ENCODE data around the gene CYP11A1.

The CYP11A1 gene

GRCh38 chr15:74340150-74340549, 27.3 kb downstream of the CYP11A1 start:
- DNase-seq: no peak

DNA sequence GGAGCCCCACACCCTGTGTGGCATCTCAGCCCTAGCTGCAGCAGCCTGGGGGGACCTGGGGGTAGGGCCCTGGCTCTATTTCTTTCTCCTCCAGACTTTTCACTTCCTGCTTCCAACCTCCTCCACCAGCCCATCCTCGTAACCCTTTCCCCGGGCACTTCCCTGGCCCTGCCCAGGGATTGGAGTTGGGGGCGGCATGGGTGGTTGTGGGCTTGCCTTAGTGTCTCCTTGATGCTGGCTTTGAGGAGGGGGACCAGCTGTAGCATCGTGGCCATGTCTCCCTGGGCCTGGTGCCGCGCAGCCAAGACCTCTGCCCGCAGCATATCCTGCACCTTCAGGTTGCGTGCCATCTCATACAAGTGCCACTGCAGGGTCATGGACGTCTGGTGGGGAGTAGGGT, 28.1 kb downstream of the CYP11A1 start:
- DNase-seq: no peak

GRCh38 chr15:74338676-74339075, 28.8 kb downstream of the CYP11A1 start:
- DNase-seq: no peak

DNA sequence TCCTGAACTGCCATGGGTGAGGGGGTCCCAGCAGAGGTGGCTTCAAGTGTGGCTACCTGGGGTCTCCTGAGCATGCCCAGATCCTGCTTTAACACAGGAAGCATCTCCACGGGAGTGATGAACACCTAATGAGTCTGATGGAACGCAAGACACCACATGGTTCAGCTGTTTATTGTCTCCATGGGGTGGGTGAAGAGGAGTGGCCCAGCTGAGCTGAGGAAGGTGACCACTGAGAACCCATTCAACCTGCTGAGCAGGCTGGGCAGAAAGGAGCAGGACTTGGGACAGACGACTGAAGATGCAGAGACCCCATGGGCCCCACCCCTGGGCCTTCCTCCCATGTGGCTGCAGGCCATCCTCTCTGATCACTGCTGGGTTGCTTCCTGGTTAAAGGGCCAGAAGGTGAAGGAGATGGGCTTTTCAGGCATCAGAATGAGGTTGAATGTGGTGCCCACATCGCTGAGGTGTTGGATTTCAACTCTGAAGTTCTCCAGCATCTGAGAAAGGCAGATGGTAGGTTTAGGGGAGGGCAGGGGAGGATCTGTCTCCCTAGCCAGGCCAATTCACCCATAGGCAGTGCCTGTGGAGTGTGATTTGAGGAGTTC, 29.7 kb downstream of the CYP11A1 start:
- DNase-seq: no peak

GRCh38 chr15:74337146-74337545, 30.3 kb downstream of the CYP11A1 start:
- no peak for DNase-seq

GRCh38 chr15:74336061-74337005, 31.1 kb downstream of the CYP11A1 start:
- DNase-seq: no peak

GRCh38 chr15:74335396-74335795, 32.0 kb downstream of the CYP11A1 start:
- DNase-seq: no peak

- no peak for DNase-seq
Observed at GRCh38 chr15:74334127-74334526, 33.3 kb downstream of the CYP11A1 start.

- DNase-seq: no peak
Observed at GRCh38 chr15:74333662-74334061, 33.8 kb downstream of the CYP11A1 start.

DNA sequence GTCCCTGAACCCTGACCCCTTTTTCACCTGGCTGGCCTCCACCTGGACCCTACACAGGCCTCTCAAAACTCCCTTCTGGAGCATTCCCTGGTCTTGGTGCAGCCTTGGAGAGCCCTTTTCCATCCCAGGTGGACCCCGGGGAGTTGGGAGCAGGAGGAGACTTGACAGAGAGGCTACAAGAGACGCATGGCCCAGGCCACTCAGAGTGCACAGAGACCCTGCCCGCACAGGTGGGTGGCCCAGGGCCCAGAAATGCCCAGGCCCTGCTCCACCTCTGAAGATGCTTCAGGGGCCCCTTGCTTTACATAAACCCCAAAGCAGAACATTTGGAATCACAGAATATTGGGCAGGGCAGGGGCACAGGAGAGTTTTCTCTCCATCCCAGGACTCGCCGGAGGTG, 34.4 kb downstream of the CYP11A1 start:
- DNase-seq: no peak

DNA sequence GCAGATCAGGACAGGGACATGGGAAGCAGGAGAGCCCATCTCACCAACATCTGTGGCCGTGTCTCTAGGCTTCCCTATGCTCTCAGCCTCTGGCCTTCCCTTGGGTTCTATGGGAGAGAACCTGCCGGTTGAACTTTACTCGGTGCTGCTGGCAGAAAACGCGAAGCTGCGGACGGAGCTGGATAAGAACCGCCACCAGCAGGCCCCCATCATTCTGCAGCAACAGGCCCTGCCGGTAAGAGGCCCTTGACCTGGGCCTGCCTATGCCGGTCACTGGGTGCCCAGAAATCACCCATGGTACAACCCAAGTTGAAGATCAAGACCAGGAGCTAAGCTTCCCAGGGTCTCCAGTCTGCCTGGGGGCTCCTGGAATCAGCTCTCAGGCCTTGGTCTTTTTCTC, 34.8 kb downstream of the CYP11A1 start:
- DNase-seq: no peak

- DNase-seq: no peak
Observed at GRCh38 chr15:74332011-74332410, 35.4 kb downstream of the CYP11A1 start.

GRCh38 chr15:74330861-74331408, 36.5 kb downstream of the CYP11A1 start:
- no peak for DNase-seq

- DNase-seq: no peak
Observed at GRCh38 chr15:74328331-74329056, 39.0 kb downstream of the CYP11A1 start.

DNA sequence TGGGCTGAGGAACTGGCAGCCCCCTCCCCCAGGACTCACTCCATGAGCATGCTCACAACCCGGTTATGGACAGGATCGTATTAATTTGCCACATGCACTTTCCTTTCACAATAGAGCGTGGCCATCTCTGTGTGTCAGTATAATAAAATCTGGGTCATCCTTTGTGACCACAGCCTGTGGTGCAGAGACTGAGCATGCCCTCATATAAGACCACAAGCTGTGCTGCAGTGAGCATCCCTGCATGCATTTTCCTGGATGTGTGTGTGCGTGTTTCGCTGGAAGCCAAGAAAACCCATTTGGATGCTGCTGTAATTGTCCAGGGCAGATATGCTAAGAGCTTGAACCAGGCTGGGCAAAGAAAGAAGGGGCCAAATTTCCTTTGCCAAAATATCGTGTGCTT, 39.7 kb downstream of the CYP11A1 start:
- DNase-seq: no peak

- no peak for DNase-seq
Observed at GRCh38 chr15:74326746-74327145, 40.7 kb downstream of the CYP11A1 start.

DNA sequence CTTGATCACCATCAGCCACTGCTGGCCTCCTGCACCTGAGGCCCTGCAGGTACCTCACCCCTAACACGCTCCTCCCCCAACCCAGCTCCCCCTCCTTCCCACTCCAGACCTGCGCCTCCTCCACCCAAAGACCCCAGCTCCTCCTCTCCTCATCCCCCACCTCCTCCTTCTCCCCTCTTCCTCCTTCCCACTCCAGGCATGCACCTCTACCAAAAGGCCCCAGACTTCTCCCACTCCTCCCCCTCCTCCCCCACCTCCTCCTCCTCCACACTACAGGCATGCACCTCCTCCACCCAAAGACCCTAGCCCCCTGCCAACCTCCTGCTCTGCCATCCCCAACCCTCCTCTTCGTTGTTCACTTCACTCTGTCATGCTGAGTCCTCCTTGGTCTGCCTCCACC, 42.7 kb downstream of the CYP11A1 start:
- DNase-seq: no peak

GRCh38 chr15:74322558-74323180, 44.8 kb downstream of the CYP11A1 start:
- DNase-seq: no peak

- no peak for DNase-seq
Observed at GRCh38 chr15:74320352-74321247, 46.8 kb downstream of the CYP11A1 start.

DNA sequence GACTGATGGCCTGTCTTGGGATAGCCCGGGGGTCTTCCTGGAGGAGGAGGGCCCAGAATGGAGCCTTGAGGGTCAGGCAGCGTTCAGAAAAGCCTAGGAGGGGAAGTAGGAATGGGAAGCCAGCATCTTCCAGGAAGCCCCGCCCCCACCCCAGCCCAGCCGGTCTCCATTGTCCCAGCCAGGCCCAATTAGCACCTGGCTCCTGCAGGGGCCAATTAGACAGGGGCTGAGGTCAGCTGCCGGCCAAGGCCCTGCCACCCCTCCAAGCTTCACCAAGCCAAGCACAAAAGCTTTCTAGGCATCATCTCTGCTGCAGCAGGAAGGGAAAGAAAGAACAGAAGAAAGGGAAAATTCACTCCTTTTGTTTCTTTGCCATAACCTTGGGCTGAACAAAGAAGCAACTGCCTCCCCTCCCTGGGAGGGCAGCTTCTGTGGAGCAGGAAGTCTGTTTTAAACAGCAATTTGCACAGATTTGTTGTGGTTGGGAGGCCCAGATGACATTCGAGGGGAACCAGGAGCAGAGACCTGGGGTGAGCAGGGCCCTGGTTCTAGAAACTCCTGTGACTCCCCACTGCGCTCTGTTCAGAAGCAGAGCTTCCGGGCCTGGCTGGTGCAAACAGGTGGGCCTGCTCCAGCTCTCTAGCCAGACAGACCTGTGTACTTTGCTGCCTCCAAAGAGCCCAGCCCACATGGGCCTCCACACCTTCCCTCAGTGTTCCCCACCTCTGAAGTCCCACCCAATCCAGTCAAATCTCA, 47.7 kb downstream of the CYP11A1 start:
- DNase-seq: no peak

- DNase-seq: no peak
Observed at GRCh38 chr15:74319138-74319460, 48.3 kb downstream of the CYP11A1 start.

Measured in DMS79 treated with DMSO at 0.1 percent for 48 hours (cell line).